Measurements from ENCODE around the gene PPIP5K2.
"Not testable (repeated sequence)": the region's sequence is repeated elsewhere in the genome, so short reads cannot be mapped to it uniquely, and the experiment has no call there.

Gene PPIP5K2

DNA sequence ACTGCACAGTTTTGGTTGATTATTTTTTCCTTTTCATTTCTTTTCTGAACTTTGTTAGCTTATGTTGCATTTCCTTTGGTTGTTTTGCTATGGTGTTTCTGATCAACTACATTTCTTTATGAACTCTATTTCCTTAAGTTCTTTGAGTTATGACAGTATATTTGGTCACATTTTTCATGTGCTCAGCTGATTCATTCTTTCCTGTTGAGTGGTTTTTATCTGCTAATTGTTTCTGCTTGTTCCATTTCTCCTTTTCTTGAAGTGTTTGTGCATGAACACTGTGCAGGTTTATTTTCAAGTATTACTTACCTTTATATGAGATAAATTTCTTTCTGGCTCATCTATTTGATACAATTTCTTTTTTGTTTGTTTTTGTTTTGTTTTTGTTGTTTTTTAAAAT, 87.6 kb downstream of the PPIP5K2 start:
- DNase-seq (ENCODE audit: low read depth in 2 of 2) = no peak

DNA sequence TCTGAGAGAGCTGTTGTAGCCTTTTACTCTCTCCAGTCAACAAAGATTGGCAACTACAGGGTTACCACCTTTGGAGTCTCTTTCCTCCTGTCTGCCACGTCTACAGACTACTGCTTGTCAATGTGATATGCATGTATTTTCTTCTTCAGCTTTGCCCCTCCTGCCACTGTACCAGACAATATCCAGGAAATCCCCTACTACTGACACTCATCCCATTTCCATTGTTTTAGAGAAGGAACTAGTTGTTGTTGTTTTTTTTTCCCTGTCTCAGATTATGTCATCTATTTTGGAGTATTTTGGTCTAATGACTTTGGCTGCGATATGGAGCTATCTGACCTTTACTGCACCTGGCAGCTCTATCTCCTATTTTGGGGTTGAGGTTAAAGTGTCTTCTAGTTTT, 88.4 kb downstream of the PPIP5K2 start:
- DNase-seq (ENCODE audit: low read depth in 2 of 2) = no peak

DNA sequence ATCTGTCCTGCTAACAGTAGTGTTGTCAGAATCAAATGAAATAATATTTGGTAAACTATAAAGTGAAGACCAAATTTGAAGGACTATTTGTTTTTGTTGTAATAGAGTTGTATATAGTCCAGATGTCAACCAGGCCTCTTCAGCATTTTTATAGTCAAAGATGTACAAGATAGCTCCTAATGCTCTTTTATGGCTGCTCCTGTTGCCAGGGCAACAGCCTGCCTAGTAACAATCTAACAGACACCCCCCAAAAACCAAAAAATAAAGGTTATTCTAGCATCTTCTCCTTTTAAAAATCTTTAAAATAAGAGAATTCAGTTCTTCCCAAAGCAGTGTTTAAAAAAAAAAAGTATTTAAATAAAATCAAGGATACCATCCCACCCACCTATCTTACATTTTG, 89.0 kb downstream of the PPIP5K2 start:
- DNase-seq (ENCODE audit: low read depth in 2 of 2) = no peak

DNA sequence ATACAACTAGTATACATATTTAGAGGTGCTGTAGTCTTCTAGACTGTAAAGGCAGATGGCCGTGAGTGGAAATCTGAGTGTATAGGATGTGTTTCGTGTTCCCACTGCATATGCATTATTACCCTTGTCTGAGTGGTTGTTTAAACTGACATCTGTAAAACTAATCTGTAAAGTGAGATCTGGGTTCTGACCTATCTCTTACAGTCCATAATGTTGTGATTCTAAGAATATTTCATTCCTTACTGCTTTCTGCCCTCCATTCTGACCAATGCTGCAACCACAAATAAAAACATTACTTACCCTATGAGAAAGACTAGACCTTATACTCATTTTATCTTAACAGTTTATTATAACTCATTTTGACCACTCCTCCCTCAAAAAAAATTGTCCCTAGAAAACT, 90.9 kb downstream of the PPIP5K2 start:
- DNase-seq (ENCODE audit: low read depth in 2 of 2) = no peak

DNA sequence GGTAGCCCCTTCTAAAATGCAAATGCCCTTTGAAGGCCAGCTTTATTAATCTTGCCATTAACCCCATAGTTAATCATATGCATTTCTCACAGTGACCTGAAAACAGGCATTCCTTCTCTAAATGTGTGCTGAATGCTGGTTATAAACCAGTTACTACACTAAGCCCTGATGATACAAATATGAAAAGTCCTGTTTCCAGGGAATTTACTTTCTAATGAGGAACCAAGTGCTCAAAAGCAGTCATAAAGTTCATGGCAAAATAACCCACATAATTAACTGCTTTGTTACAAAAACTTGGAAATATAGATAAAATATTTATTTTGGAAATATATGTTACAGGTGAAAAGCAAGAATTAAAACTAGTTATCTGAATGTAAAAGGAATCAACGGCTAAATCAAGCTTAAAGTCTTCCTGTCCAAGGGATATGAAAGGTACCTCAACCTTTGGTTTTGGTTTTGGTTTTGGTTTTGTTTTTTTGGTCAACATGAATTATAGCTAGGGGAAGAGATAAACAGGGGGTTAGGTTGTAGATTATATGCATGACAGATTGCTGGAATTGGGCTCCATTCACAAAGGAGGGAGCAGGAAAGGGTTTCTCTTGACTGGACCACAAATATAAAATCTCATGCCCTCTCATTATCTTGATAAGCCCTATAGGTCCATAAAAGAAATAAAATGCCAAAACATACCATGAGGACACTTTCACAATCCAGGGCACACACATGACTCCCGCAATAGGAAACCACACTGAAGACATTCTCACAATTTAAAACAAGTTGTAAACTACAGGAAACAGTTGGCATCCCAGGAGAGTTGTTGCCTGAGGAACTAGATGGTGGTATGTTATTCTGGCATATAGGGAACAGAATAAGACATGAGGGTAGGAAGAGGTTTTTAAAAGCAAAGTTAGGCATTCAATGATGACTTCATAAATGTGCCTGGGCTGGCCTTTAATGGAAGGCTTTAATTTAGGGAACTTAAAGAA, 91.8 kb downstream of the PPIP5K2 start:
- DNase-seq (ENCODE audit: low read depth in 2 of 2) = no peak

DNA sequence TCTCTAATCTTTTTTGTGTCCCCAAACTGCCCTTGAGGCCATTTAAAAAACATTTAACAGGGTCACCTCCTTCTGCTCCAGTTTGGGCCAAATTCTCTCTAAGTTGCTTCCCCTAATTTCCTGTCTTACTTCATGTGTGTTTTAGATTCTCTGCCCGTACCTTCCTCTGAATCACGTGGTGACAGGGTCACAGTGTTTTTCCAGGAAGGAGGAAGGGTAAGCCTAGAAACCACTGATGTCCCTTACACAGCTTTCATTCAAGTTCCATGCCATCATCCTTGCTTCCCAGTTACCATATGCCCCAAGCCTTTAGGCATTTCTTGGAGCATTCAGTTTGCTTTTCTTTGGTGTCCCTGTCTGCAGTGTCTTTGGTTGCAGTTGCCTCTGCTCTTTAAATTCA, 96.0 kb downstream of the PPIP5K2 start:
- no peak for DNase-seq (ENCODE audit: low read depth in 2 of 2)

DNA sequence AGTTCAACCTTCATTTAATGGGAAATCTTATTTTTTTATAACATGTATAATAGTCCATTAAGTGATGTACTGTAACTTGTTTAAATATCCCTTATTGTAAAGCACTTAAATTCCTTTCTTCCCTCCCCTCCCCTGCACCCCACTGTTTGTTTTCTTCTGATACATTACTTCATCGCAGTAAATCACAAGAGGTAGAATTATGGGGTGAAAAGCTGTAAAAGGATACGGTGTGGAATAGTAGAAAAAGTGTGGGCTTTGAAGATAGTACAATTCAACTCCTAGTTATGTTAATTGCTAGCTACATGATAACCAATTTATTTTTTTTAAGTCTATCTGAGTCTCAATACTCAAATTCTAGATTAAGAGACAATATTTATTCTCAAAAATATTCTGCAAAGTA, 96.6 kb downstream of the PPIP5K2 start:
- DNase-seq (ENCODE audit: low read depth in 2 of 2) = no peak

DNA sequence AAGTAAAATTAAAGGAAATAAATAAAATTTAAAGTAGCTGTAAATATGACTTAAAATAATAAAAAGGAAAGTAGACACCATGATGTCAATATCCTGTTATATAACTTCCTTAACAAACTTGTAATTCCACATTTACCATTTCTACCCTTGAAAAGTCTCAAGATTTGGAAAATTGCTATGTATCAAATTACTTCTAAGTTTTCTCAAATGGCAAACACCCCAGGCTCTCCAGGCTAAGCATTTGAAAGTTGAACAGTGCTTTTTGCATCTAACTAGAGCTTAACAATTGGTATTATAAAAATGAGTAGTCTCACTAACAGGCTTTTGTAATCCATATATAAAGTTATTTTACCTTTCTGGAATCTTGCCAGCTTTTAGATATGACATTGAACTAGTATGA, 97.0 kb downstream of the PPIP5K2 start:
- DNase-seq (ENCODE audit: low read depth in 2 of 2) = no peak

DNA sequence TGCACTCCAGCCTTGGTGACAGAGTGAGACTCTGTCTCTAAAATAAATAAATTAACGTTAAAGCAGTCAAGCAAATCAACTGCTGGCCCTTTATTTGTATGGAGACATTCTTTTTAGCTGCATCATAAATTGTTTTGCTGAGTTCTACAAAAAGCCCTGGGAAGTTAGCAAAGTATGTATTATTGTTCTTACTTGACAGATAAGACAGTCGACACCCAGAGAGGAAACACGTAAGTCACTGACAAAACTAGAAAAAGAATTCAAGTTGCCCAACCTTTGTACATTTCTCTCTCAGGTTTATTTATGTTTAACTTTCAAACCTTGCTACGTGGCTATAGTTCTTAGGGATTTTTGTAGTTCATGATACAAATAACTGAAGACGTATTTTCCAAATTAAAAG, 98.1 kb downstream of the PPIP5K2 start:
- DNase-seq (ENCODE audit: low read depth in 2 of 2) = no peak

DNA sequence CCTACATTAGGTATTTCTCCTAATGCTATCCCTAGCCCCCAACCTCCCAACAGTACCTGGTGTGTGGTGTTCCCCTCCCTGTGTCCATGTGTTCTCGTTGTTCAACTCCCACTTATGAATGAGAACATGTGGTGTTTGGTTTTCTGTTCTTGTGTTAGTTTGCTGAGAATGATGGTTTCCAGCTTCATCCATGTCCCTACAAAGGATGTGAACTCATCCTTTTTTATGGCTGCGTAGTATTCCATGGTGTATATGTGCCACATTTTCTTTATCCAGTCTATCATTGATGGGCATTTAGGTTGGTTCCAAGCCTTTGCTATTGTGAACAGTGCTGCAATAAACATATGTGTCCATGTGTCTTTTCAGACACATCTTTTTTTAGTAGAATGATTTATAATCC, 99.0 kb downstream of the PPIP5K2 start:
- DNase-seq (ENCODE audit: low read depth in 2 of 2) = not testable (repeated sequence)

DNA sequence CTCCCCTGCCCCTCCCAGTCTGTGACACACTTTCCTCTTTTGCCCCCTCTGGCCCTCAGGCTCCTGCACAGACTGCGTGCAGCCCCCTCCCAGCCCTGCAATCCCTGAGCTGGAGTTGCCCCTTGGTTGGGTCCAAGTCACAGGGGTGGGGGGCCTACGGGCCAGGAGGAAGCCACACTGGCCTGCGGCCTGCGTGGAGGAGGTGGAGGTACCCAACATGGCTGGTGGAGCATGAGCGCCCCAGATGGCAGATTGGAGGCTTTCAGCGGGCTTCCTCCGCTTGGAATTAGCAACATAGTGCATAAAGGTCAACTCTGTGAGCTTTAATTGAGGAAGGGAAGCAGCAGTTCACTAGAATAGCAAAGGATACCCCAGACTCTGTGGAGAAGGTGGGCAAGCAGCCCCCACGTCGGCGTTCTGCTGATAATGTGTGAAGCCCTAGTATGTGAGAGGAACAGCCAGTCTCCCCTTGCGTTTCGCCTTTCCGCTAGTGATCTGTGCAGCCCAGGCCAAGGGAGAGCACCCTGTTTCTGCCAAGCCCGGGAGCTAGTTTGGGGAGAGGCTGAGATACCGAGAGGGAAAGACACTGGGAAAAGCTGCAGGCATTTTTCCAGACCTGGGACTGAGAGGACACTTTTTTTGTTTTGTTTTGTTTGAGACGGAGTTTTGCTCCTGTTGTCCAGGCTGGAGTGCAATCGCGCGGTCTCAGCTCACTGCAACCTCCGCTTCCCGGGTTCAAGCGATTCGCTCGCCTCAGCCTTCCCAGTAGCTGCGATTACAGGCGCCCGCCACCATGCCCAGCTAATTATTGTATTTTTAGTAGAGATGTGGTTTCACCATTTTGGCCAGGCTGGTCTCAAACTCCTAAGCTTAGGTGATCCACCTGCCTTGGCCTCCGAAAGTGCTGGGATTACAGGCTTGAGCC, 103.2 kb downstream of the PPIP5K2 start:
- no peak for DNase-seq (ENCODE audit: low read depth in 2 of 2)

DNA sequence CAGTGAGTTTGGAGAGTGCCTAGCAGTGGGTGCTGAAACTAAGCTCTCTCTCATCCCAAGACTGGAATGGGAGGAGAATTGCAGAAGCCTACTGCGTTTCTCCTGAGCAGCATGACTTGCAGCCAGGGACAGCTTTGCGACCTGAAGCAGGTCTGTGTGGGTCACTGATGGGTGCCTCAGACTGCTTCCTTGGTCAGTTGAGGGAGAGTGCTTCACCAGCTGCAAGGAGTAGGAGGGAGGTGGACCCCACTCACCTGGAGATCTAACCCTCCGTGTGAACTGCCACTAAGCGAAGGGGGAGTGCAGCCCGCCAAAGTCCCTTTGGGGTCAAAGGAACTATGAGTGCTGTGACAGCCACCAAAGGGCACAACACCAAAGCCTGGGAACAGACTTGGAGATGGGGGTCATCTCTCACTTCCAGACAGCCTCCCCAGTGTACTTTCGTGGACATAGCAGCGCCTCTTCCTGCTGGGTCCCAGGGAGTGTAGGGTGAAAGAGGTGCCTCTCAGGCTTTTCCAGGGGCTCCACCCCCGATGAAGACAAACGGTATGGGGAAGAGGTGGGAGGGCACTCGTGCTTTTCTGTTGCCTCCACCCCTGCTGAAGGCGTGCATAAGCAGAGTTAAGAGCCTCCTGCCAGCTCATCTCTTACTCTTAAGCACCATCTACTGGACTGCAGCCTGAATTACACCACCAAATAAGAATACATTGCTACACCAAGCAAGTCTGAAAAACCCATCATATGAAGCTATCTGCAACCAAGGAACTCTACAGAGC, 104.2 kb downstream of the PPIP5K2 start:
- DNase-seq (ENCODE audit: low read depth in 2 of 2) = no peak

DNA sequence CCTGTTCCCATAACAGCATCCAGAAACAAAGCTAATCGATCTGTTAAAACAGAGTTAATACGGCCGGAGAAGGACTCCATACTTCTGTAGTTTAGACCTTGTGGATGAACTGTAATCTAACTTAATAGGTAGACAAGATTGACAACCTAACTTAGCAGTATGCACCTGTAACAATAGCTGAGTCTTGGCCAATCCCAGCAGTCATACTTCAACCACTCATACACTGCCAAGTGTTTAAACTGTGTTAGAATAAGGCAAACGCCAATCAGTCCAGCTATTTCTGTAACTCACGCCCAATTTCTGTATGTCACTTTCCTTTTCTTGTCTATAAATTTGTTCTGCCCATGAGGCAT, 104.8 kb downstream of the PPIP5K2 start:
- DNase-seq (ENCODE audit: low read depth in 2 of 2) = no peak

DNA sequence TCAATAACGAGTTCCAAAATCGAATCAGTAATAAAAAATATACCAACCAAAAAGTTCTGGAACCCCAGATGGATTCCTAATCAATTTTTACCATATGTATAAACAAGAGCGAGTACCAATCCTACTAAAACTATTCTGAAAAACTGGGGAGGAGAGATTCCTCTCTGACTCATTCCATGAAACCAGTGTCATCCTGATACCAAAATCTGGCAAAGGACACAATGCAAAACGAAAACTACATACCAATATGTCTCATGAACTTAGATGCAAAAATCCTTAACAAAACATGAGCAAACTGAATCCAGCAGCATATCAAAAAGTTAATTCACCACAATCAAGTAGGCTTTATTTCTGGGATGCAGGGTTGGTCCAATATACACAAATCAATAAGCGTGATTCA, 108.0 kb downstream of the PPIP5K2 start:
- DNase-seq (ENCODE audit: low read depth in 2 of 2) = no peak

DNA sequence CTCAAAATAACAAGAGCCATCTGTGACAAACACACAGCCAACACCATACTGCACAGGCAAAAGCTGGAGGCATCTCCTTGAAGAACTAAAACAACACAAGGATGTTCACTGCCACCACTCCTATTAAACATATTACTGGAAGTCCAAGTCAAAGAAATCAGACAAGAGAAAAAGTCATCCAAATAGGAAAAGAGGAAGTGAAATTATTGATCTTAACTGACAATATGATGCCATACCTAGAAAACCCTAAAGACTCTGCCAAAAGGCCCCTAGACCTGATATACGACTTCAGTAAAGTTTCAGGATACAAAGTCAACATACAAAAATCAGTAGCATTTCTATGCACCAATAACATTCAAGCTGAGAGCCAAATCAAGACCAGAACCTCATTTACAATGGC, 108.5 kb downstream of the PPIP5K2 start:
- DNase-seq (ENCODE audit: low read depth in 2 of 2) = no peak

DNA sequence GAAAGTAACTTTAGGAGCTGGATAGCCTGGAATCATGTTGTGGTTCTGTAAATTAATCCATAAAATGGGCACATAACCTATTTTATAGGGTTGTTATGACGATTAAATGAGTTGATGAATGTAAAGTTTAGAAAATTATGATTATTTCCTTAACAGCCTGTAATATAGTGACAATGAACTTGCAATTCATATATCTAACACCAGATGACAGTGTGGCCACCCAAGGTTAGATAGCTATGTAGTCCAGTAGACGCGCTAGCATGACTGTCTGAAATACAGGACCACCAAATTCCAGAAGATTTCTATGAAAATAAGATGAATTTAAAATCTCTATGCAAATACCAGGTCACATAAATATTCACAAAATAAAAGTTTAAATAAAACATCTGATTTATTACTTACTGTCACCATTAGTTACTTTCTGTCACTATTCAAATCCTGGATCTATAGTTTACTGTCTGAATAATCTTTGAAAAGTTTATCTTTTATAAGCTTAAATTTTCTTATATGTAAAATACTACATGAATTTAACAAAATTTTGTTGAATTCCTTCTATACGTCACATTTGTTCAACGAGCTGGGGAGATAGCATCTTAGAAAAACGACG, 112.4 kb downstream of the PPIP5K2 start:
- DNase-seq (ENCODE audit: low read depth in 2 of 2) = no peak

DNA sequence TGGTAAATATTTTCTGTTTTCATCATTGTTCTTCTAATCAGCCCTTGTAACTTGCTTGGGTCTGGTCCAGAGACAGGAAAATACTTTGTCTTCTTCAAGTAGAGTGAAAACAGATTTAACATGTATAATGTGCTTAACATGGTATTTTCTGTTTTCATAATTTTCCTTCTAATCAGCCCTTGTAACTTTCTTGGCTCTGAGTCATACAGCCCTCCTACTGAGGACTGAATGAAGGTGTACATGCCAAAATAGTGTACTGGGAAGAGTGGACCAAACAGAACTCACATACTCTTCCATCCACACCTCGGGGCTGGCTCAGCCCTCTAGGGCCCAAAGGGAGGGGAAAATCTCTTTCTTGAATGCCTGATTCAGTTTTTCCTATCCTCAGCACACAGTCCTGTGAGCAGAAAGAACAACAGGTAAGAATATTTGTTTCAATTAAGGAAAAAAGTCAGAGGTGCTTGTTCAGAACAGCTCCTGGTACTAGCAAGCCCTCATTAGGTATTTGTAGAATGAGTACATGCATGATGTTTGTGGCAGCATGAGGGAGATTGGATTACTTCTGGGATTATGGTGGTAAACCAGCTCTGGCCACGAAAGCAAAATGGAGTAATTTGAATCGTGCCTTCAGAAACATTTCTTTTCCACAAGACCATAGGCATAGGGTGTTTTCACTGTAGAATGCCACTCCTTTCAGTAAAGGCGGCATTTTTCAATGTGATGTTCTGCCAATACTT, 114.3 kb downstream of the PPIP5K2 start:
- no peak for DNase-seq (ENCODE audit: low read depth in 2 of 2)

DNA sequence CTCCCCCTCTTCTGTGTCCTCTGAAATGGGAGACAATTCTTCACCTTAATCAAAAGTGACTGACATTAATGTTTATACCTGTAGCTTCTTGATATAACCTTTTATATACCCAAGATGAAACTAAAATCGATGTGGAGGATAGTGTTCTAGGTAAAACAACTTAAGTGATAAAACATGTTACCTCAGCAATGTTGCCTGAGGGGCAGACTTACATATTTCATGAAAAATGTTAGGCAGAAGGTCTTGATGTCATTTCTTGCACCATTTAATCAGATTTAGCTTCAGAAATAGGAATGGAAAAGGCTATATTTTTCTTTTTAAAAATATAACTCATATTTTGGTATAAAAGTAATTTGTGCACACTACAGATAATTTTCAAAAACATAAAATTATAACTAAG, 115.8 kb downstream of the PPIP5K2 start:
- no peak for DNase-seq (ENCODE audit: low read depth in 2 of 2)

DNA sequence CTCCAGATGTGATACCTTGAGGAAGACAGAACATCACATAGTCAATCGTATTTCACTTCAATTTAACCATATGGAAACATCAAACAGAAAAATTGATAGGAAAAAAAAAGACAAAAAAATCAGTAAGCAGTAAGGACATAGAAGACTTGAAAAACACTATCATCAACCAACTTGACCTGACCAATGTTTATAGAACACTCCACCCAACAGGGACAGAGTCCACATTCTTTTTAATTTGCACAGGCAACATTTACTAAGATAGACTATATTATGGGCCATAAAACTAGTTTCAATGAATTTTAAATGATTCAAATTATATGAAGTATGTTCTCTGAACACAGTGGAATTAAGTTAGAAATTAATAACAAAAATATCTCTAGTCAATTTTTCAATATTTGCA, 117.7 kb downstream of the PPIP5K2 start:
- DNase-seq (ENCODE audit: low read depth in 2 of 2) = no peak

DNA sequence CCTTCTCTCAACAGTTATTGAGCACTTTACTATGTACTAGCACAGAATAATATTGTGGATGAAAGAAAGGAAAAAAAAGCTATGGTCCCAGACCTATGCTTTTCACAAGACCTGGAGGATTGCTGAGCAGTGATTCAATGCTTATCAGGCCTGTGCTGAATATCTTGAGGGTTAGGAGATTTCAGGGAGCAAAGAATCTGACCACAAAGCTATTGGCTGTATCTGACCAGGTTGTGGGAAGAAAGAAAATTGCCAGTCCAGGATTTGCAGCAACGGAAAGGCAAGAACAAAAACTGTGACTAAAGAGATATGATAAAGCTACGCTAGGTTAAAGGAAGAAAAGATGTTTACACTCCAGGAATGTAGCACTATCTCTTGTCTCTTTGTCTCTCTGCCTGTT, 123.6 kb downstream of the PPIP5K2 start:
- no peak for DNase-seq (ENCODE audit: low read depth in 2 of 2)

DNA sequence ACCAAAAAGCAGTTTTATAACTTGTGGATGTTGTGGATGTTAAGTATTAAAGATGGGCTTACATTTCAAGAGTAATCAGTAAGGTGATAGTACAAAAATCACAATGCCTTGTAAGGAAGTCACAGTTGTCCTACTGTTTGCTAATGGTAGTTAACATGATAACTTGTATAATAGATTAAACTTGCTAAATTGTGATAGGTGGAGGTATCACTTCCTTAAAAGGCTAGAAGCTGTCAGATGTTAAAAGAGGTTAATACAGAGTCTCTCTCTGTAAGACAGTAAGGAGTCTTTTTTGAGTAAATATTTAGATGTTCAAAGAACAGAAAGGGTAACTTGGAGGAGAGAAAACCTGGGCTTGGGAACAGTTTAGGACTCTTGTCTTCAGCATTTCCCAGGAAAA, 124.3 kb downstream of the PPIP5K2 start:
- DNase-seq (ENCODE audit: low read depth in 2 of 2) = no peak

Data from stimulated activated CD8-positive, alpha-beta memory T cell treated with anti-CD3 and anti-CD28 coated beads, Interleukin-2, amount 100 ng/mL, for 48 hours (primary cell).